Thoracic aorta (tissue), 2 donors: Measurements from ENCODE around the gene CPM. TPM values are rescaled to one million over a fixed set of nuclear protein-coding genes. Genes with fewer than 3 reads are reported as not detected.
"Not testable (repeated sequence)": the region's sequence is repeated elsewhere in the genome, so short reads cannot be mapped to it uniquely, and the experiment has no call there.

Source experiments
- ATAC-seq: fragments of 150-250 bp; one replicate; pipeline ENCODE4 v1.8.0; 2017; ENCODE audit warnings: low read depth; ENCODE audit not compliant: insufficient number of reproducible peaks, low FRiP score
- DNase-seq: peaks from one replicate; pipeline ENCODE4 v3.0.0-alpha.2; 2020; ENCODE audit warnings: low spot score
- H3K27ac ChIP-seq, 2 donors: fragments of 200-600 bp; sonication (generic); 1 replicate in 1 of 2; 2 replicates in 1 of 2; pipeline ENCODE4 v1.5.1; 2016; ENCODE audit warnings: mild to moderate bottlenecking in 2 of 2, moderate library complexity in 2 of 2
- H3K27me3 ChIP-seq: fragments of 200-600 bp; sonication (generic); replicated peaks from 2 replicates; pipeline ENCODE4 v1.6.0; 2016; ENCODE audit warnings: mild to moderate bottlenecking; ENCODE audit not compliant: insufficient read depth
- H3K36me3 ChIP-seq: fragments of 200-600 bp; sonication (generic); one replicate; pipeline ENCODE4 v1.5.1; 2016
- H3K4me1 ChIP-seq, 2 donors: fragments of 200-600 bp; sonication (generic); 1 replicate in 1 of 2; 2 replicates in 1 of 2; pipeline versions ENCODE4 v1.5.1 to v1.6.0; 2016; ENCODE audit warnings: low read depth in 2 of 2, mild to moderate bottlenecking in 1 of 2; ENCODE audit not compliant: control insufficient read depth in 1 of 2
- H3K4me3 ChIP-seq: fragments of 200-600 bp; sonication (generic); 2 replicates; pipeline ENCODE4 v1.5.1; 2016; ENCODE audit warnings: mild to moderate bottlenecking
- H3K9me3 ChIP-seq: fragments of 200-600 bp; sonication (generic); 2 replicates; pipeline ENCODE4 v1.5.1; 2016
- CTCF ChIP-seq: fragments of 200-600 bp; sonication (generic); IDR thresholded peaks from one replicate; pipeline ENCODE4 v1.5.1; 2019; ENCODE audit warnings: antibody characterized with exemption
- total RNA-seq, 2 donors: library from RNA; depleted of rRNA; stranded (reverse); fragments of >200 nt; gene quantifications; one replicate each; pipeline versions ENCODE4 v1.1.0 to v1.2.3, GENCODE V29; 2016

Gene CPM
- total RNA-seq, 2 donors from 2014 or later: 22.1 to 62.3 TPM

- no peak for TF ChIP-seq CTCF
- no peaks in the 10 kb centered on the region for H3K9me3 ChIP-seq
- H3K27me3 ChIP-seq: no peaks in the 10 kb centered on the region
- H3K36me3 ChIP-seq: peaks cover 21% of the 10 kb centered on the region
- H3K4me1 ChIP-seq: no peaks in the 10 kb centered on the region
- H3K4me3 ChIP-seq: no peak overlapping the region
- no peak for ATAC-seq
- H3K27ac ChIP-seq: no peak overlapping the region
- DNase-seq: no peak
These were observed 88.6 kb downstream of the CPM start for GRCh38 chr12:68844318-68844745.

GRCh38 chr12:68842784-68843567 is 90.0 kb downstream of the CPM start:
- H3K36me3 ChIP-seq: peaks cover 25% of the 10 kb centered on the region

GRCh38 chr12:68842123-68842522 is 90.8 kb downstream of the CPM start:
- ATAC-seq (no peak), DNase-seq (no peak)
- no peak for TF ChIP-seq CTCF
- Histone ChIP-seq H3K4me3 (no peak overlapping the region), H3K9me3 (no peaks in the 10 kb centered on the region), H3K36me3 (peaks cover 30% of the 10 kb centered on the region), H3K27ac (no peak overlapping the region), H3K4me1 (no peaks in the 10 kb centered on the region), H3K27me3 (no peaks in the 10 kb centered on the region)

More at GRCh38 chr12:68842784-68843567, 90.0 kb downstream of the CPM start:
- H3K27me3 ChIP-seq: no peaks in the 10 kb centered on the region
- no peak overlapping the region for H3K4me3 ChIP-seq
- no peak for TF ChIP-seq CTCF
- H3K9me3 ChIP-seq: no peaks in the 10 kb centered on the region
- no peak for ATAC-seq
- H3K4me1 ChIP-seq: no peaks in the 10 kb centered on the region
- H3K27ac ChIP-seq: no peak overlapping the region
- no peak for DNase-seq

GRCh38 chr12:68841717-68842116 is 91.3 kb downstream of the CPM start:
- ATAC-seq (no peak), DNase-seq (no peak)
- Histone ChIP-seq H3K27me3 (no peaks in the 10 kb centered on the region), H3K27ac (no peak overlapping the region), H3K4me3 (no peak overlapping the region), H3K4me1 (no peaks in the 10 kb centered on the region), H3K36me3 (peaks cover 34% of the 10 kb centered on the region), H3K9me3 (no peaks in the 10 kb centered on the region)
- no peak for TF ChIP-seq CTCF

- not testable (repeated sequence) for H3K9me3 ChIP-seq, ATAC-seq, H3K27me3 ChIP-seq, H3K4me3 ChIP-seq, DNase-seq, H3K27ac ChIP-seq, H3K4me1 ChIP-seq
- peaks cover 34% of the 10 kb centered on the region for H3K36me3 ChIP-seq
These were observed 91.8 kb downstream of the CPM start for GRCh38 chr12:68841175-68841574.
